ENCODE data around the gene DUSP10.

DNA sequence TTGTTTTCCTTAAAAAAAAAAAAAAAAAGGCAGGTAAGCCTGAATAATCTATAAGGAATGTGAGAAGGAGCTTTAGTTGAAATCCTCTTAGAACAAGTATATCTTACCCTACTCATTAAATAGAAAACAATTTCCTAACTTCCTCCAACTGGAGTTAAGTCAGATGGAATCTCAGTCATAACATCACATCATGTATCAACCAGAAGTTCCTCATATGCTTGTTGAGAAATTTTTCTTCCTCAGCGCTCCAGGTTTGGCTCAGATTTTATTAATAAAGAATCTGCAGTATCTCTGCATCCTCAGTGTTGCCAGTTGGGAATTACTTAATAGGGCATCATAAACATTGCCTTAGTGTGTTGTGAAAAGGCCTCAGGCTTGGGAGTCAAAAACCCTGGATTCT, 37.6 kb downstream of the DUSP10 start:
- TF ChIP-seq, protein P1, sequence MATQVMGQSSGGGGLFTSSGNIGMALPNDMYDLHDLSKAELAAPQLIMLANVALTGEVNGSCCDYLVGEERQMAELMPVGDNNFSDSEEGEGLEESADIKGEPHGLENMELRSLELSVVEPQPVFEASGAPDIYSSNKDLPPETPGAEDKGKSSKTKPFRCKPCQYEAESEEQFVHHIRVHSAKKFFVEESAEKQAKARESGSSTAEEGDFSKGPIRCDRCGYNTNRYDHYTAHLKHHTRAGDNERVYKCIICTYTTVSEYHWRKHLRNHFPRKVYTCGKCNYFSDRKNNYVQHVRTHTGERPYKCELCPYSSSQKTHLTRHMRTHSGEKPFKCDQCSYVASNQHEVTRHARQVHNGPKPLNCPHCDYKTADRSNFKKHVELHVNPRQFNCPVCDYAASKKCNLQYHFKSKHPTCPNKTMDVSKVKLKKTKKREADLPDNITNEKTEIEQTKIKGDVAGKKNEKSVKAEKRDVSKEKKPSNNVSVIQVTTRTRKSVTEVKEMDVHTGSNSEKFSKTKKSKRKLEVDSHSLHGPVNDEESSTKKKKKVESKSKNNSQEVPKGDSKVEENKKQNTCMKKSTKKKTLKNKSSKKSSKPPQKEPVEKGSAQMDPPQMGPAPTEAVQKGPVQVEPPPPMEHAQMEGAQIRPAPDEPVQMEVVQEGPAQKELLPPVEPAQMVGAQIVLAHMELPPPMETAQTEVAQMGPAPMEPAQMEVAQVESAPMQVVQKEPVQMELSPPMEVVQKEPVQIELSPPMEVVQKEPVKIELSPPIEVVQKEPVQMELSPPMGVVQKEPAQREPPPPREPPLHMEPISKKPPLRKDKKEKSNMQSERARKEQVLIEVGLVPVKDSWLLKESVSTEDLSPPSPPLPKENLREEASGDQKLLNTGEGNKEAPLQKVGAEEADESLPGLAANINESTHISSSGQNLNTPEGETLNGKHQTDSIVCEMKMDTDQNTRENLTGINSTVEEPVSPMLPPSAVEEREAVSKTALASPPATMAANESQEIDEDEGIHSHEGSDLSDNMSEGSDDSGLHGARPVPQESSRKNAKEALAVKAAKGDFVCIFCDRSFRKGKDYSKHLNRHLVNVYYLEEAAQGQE (IDR thresholded peaks at IDR 0.05; ENCODE audit: insufficient replicate concordance, low read depth): no peak
- TF ChIP-seq, protein P2, sequence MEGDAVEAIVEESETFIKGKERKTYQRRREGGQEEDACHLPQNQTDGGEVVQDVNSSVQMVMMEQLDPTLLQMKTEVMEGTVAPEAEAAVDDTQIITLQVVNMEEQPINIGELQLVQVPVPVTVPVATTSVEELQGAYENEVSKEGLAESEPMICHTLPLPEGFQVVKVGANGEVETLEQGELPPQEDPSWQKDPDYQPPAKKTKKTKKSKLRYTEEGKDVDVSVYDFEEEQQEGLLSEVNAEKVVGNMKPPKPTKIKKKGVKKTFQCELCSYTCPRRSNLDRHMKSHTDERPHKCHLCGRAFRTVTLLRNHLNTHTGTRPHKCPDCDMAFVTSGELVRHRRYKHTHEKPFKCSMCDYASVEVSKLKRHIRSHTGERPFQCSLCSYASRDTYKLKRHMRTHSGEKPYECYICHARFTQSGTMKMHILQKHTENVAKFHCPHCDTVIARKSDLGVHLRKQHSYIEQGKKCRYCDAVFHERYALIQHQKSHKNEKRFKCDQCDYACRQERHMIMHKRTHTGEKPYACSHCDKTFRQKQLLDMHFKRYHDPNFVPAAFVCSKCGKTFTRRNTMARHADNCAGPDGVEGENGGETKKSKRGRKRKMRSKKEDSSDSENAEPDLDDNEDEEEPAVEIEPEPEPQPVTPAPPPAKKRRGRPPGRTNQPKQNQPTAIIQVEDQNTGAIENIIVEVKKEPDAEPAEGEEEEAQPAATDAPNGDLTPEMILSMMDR (IDR thresholded peaks at IDR 0.05; ENCODE audit: insufficient read depth, low read length): no peak
- no peak for TF ChIP-seq GABPA (IDR thresholded peaks at IDR 0.05; ENCODE audit: low read depth)

Measured in HL-60 (cell line).